H1 (cell line): ENCODE data around the gene SELENOS.

ENCODE experiments used
- CTCF ChIP-seq, 3 experiments: IDR thresholded peaks; 1 replicate in 2 of 3; 2 replicates in 1 of 3; pipeline versions ENCODE4 v1.5.1 to v1.6.1; 2011; ENCODE audit warnings: low read length in 3 of 3, mild to moderate bottlenecking in 3 of 3, inconsistent platforms in 2 of 3, low read depth in 1 of 3, moderate library complexity in 1 of 3; ENCODE audit not compliant: insufficient read depth in 1 of 3; ENCODE audit errors: control extremely low read depth in 1 of 3
- EP300 ChIP-seq, 2 experiments: IDR thresholded peaks; 1 replicate in 1 of 2; 2 replicates in 1 of 2; pipeline ENCODE4 v1.6.1; 2011 to 2012; ENCODE audit warnings: low read depth in 2 of 2, low read length in 2 of 2, mild to moderate bottlenecking in 2 of 2, borderline replicate concordance in 1 of 2, inconsistent platforms in 1 of 2, moderate library complexity in 1 of 2
- EZH2 ChIP-seq: fragments of 200-600 bp; sonication (generic); IDR thresholded peaks from 2 replicates; pipeline ENCODE4 v1.7.1; 2012; ENCODE audit warnings: low read depth, mild to moderate bottlenecking, moderate library complexity, low read length, inconsistent platforms; ENCODE audit not compliant: severe bottlenecking
- GABPA ChIP-seq: IDR thresholded peaks from 2 replicates; pipeline ENCODE4 v1.6.1; 2011; ENCODE audit warnings: mild to moderate bottlenecking, low read length, moderate library complexity, borderline replicate concordance; ENCODE audit not compliant: insufficient read depth
- HDAC2 ChIP-seq, 2 experiments: fragments of 300-600 bp in 1 of 2; sonication (generic) in 1 of 2; IDR thresholded peaks; 2 replicates each; pipeline ENCODE4 v1.6.1; 2011 to 2012; ENCODE audit warnings: low read depth in 2 of 2, low read length in 2 of 2, mild to moderate bottlenecking in 2 of 2, moderate library complexity in 2 of 2, borderline replicate concordance in 1 of 2, inconsistent platforms in 1 of 2
- JUND ChIP-seq: IDR thresholded peaks from 2 replicates; pipeline ENCODE4 v1.6.1; 2011; ENCODE audit warnings: mild to moderate bottlenecking, improper control_type of control experiment, low read length
- KDM4A ChIP-seq: IDR thresholded peaks from one replicate; pipeline ENCODE4 v1.7.1; 2012; ENCODE audit warnings: low read depth, mild to moderate bottlenecking, moderate library complexity, low read length, inconsistent platforms; ENCODE audit not compliant: severe bottlenecking
- MAX ChIP-seq: IDR thresholded peaks from 2 replicates; pipeline ENCODE4 v1.6.1; 2012; ENCODE audit warnings: inconsistent platforms
- POLR2A ChIP-seq, 2 experiments: IDR thresholded peaks; 1 replicate in 1 of 2; 2 replicates in 1 of 2; pipeline ENCODE4 v1.6.1; 2011; ENCODE audit warnings: low read depth in 2 of 2, low read length in 2 of 2, mild to moderate bottlenecking in 2 of 2; ENCODE audit errors: control extremely low read depth in 1 of 2
- RNF2 ChIP-seq: fragments of 200-900, 300-1000 bp; sonication (generic); IDR thresholded peaks from 2 replicates; pipeline ENCODE4 v1.7.1; 2016; ENCODE audit warnings: borderline replicate concordance, low read depth, mild to moderate bottlenecking, antibody characterized with exemption, low read length; ENCODE audit not compliant: poor library complexity, severe bottlenecking; ENCODE audit errors: missing control alignments
- SRF ChIP-seq: IDR thresholded peaks from 2 replicates; pipeline ENCODE4 v1.6.1; 2011; ENCODE audit warnings: mild to moderate bottlenecking, low read depth, low read length, moderate library complexity
- YY1 ChIP-seq: IDR thresholded peaks from 2 replicates; pipeline ENCODE4 v1.6.1; 2011; ENCODE audit warnings: low read depth, mild to moderate bottlenecking, low read length

- no peak for TF ChIP-seq CTCF (IDR thresholded peaks at IDR 0.05; ENCODE audit: control extremely low read depth in 1 of 3, insufficient read depth in 1 of 3, low read depth in 1 of 3, low read length in 3 of 3)
- no peak for TF ChIP-seq RNF2
- no peak for TF ChIP-seq SRF
- TF ChIP-seq EP300 (IDR thresholded peaks at IDR 0.05; ENCODE audit: borderline replicate concordance in 1 of 2, low read depth in 2 of 2, low read length in 2 of 2), result no peak
- no peak for TF ChIP-seq POLR2A (IDR thresholded peaks at IDR 0.05; ENCODE audit: control extremely low read depth in 1 of 2, low read depth in 2 of 2, low read length in 2 of 2)
- TF ChIP-seq GABPA, result no peak
- TF ChIP-seq MAX, result no peak
- no peak for TF ChIP-seq JUND
- no peak for TF ChIP-seq EZH2
- TF ChIP-seq YY1, result no peak
- TF ChIP-seq KDM4A, result no peak
- no peak for TF ChIP-seq HDAC2 (IDR thresholded peaks at IDR 0.05; ENCODE audit: borderline replicate concordance in 1 of 2, low read depth in 2 of 2, low read length in 2 of 2)
Measured at GRCh38 chr15:101286471-101287114, 9.3 kb upstream of the SELENOS start.
